RWPE2 (cell line): ENCODE data around the gene PTRHD1.

Experiments used
- ATAC-seq: fragments of 200-7000 bp; cut with Tn5 transposase; 3 replicates; pipeline ENCODE4 v1.9.1; 2021; ENCODE audit warnings: low read depth
- DNase-seq: peaks from one replicate; pipeline ENCODE4 v3.0.0-alpha.2; 2020; ENCODE audit warnings: low spot score
- H3K27ac ChIP-seq: fragments of 450-650 bp; 2 replicates; pipeline ENCODE4 v1.5.1; 2017; ENCODE audit warnings: mild to moderate bottlenecking; ENCODE audit not compliant: poor library complexity, severe bottlenecking
- H3K27me3 ChIP-seq: fragments of 250-450 bp; sonication (Bioruptor Pico); 2 replicates; pipeline ENCODE4 v1.5.1; 2021; ENCODE audit warnings: mild to moderate bottlenecking, moderate library complexity; ENCODE audit not compliant: insufficient read depth, poor library complexity, severe bottlenecking
- H3K36me3 ChIP-seq: fragments of 250-450 bp; sonication (Bioruptor Pico); 2 replicates; pipeline ENCODE4 v1.5.1; 2020; ENCODE audit warnings: low read depth, mild to moderate bottlenecking, moderate library complexity
- H3K4me1 ChIP-seq: fragments of 250-450 bp; sonication (Bioruptor Pico); 2 replicates; pipeline ENCODE4 v1.5.1; 2021; ENCODE audit warnings: mild to moderate bottlenecking, moderate library complexity; ENCODE audit not compliant: insufficient read depth, poor library complexity, severe bottlenecking
- H3K4me3 ChIP-seq: fragments of 250-450 bp; sonication (Bioruptor Pico); 2 replicates; pipeline ENCODE4 v1.5.1; 2021; ENCODE audit warnings: mild to moderate bottlenecking, moderate library complexity; ENCODE audit not compliant: severe bottlenecking
- H3K9me3 ChIP-seq: fragments of 250-450 bp; sonication (Bioruptor Pico); 2 replicates; pipeline ENCODE4 v1.5.1; 2021; ENCODE audit warnings: mild to moderate bottlenecking, moderate library complexity; ENCODE audit not compliant: severe bottlenecking
- TF ChIP-seq, protein P1 (sequence below): fragments of 450-650 bp; IDR thresholded peaks from one replicate; pipeline ENCODE4 v1.5.1; 2017; ENCODE audit warnings: mild to moderate bottlenecking, moderate library complexity; ENCODE audit not compliant: poor library complexity, severe bottlenecking

The PTRHD1 gene

DNA sequence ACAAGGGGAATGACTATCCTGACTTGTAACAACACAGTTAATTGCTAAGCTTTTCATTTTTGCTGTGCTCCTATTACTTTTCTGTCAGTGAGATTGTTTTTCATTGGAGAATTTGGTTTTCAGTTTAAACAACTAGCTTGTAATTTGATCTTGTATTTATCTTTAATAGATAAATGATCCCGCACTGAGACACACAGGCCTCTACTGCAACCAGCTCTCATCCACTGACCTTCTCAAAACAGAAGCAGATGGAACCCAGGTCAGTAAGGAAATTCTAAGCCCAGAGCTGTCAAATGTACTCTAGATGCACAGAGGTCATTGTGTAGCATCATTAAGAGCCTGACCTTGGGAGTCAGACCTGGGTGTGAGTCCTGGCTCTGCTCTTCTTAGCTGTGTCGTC, 30.7 kb downstream of the PTRHD1 start:
- Histone ChIP-seq H3K36me3 (peaks cover 6% of the 10 kb centered on the region; the same call in 1 of the 2 replicates), H3K4me3 (no peak overlapping the region), H3K27ac (no peak overlapping the region), H3K9me3 (no peaks in the 10 kb centered on the region), H3K4me1 (no peaks in the 10 kb centered on the region), H3K27me3 (no peaks in the 10 kb centered on the region)
- TF ChIP-seq, protein P1, sequence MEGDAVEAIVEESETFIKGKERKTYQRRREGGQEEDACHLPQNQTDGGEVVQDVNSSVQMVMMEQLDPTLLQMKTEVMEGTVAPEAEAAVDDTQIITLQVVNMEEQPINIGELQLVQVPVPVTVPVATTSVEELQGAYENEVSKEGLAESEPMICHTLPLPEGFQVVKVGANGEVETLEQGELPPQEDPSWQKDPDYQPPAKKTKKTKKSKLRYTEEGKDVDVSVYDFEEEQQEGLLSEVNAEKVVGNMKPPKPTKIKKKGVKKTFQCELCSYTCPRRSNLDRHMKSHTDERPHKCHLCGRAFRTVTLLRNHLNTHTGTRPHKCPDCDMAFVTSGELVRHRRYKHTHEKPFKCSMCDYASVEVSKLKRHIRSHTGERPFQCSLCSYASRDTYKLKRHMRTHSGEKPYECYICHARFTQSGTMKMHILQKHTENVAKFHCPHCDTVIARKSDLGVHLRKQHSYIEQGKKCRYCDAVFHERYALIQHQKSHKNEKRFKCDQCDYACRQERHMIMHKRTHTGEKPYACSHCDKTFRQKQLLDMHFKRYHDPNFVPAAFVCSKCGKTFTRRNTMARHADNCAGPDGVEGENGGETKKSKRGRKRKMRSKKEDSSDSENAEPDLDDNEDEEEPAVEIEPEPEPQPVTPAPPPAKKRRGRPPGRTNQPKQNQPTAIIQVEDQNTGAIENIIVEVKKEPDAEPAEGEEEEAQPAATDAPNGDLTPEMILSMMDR, result no peak
- DNase-seq (no peak), ATAC-seq (no peak)

DNA sequence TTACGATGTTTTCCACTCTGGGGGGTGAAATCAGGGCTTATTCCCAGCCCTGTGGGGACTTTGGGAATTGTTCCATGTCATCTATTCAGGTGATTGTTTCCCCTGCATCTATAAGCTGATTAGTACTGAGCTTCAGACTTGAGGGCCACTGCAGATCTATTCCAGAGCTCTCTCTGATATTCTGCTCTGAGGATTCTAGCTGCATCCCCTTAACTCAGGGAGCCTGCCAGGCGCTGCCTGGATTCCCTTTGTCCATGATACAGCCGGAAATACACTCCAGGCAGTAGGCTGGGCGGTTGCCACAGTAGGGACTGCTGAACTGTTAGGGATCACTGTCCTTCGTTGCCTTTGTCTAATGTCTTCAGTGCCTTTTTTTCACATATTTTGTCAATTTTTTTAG, 31.3 kb downstream of the PTRHD1 start:
- H3K27ac ChIP-seq, result no peak overlapping the region
- no peak for DNase-seq
- no peaks in the 10 kb centered on the region for H3K4me1 ChIP-seq
- no peak overlapping the region for H3K4me3 ChIP-seq
- TF ChIP-seq, protein P1, result no peak
- H3K36me3 ChIP-seq, result peaks cover 6% of the 10 kb centered on the region; the same call in 1 of the 2 replicates
- H3K9me3 ChIP-seq, result no peaks in the 10 kb centered on the region
- ATAC-seq, result no peak
- H3K27me3 ChIP-seq, result no peaks in the 10 kb centered on the region

DNA sequence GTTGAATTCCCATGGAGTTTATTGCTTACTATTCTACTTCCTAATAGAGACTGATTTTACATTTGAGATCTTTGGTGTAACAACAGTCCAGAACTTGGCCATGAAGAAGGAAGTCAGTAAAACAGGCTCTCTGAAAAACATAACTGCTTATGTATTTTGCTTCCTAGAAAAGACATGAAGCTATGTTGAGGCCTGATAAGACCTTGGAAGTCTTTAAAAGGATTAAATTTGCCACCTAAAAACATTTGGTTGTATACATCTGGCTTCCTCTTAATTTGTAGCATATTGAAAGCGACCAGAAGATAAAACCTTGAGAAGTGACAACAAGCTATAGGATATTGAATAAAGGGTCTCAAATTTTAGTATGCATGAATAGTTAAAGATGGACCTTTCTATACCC, 36.4 kb downstream of the PTRHD1 start:
- H3K36me3 ChIP-seq, result peaks cover 6% of the 10 kb centered on the region; the same call in 1 of the 2 replicates
- no peaks in the 10 kb centered on the region for H3K9me3 ChIP-seq
- H3K4me1 ChIP-seq, result no peaks in the 10 kb centered on the region
- H3K27me3 ChIP-seq, result no peaks in the 10 kb centered on the region
- no peak overlapping the region for H3K4me3 ChIP-seq
- no peak overlapping the region for H3K27ac ChIP-seq
- ATAC-seq (no peak), DNase-seq (no peak)
- TF ChIP-seq, protein P1, result no peak

DNA sequence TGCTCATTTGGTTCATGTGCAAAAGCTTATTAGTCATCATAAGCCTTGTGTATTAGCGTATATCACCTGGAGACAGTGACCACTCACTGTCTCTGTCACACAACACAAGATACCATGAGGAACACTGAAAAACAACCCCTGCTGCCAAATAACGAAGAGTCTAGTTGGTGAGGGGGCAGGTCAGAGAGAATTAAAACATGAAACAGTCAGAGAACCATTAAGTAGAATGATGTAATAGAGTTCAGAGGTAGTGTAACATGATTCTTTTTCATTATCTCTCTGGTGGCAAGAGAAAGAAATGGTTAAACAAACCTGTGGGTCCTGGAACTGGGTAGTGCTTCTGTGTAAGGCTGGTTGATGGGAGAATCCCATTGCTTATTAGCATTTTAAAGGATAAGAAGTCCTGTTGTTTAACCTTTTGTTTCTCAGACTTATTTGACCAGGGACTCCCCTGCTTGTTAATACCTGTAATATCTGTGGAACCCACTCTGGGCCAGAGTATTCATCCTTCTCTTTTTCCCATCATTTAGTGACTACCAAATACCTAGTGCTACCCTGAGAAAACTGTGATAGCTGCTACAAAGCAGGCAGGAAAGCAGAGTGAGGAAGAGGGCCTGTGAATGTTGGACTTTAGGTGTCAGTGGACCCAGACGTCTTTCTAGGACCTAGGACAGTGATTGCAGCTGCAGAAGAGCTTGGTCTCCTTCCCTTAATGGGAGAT, 38.0 kb downstream of the PTRHD1 start:
- Histone ChIP-seq H3K36me3 (peaks cover 6% of the 10 kb centered on the region; the same call in 1 of the 2 replicates), H3K27me3 (no peaks in the 10 kb centered on the region), H3K4me1 (no peaks in the 10 kb centered on the region), H3K27ac (no peak overlapping the region), H3K4me3 (no peak overlapping the region), H3K9me3 (no peaks in the 10 kb centered on the region)
- DNase-seq, result no peak
- TF ChIP-seq, protein P1, result no peak
- ATAC-seq, result no peak

DNA sequence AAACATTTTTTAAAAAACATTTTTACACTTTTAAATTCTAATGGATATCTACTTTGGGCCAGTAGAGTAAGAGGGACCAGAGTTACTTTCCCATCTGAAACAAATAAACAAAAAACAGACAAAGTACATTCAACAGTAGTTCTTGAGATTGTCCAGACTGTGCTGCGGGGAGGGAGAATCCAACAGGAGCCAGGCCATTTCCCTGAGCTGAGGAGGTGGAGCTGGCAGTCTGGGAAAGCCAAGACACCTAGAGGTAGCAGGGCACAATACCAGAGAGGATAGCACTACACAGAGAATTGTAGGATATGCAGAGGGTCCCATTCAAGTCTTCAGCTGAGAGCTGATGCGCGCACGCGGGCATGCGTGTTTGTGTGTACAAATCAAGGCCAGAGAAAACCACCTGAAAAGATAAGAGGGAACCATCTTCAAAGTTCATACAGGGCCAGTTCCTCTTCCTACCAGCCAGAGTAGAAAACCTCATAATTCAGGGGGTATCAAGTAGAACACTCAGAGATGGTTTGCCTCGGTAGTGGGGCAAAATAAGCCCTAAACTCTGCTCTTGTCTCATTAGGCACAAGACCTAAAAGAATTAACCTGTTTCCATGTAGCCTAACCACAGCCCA, 44.0 kb downstream of the PTRHD1 start:
- H3K4me1 ChIP-seq, result no peaks in the 10 kb centered on the region
- ATAC-seq (no peak), DNase-seq (no peak)
- H3K9me3 ChIP-seq, result no peaks in the 10 kb centered on the region
- no peak overlapping the region for H3K4me3 ChIP-seq
- H3K27me3 ChIP-seq, result no peaks in the 10 kb centered on the region
- no peaks in the 10 kb centered on the region for H3K36me3 ChIP-seq
- no peak overlapping the region for H3K27ac ChIP-seq
- TF ChIP-seq, protein P1, result no peak
